Medulla oblongata (tissue), 1 donor: Measurements from ENCODE around the gene PRPF4.
"Not testable (repeated sequence)": the region's sequence is repeated elsewhere in the genome, so short reads cannot be mapped to it uniquely, and the experiment has no call there.

Experiments used
- DNase-seq: peaks from one replicate; pipeline ENCODE4 v3.0.0-alpha.2; 2015; ENCODE audit errors: extremely low spot score

PRPF4 gene

GRCh38 chr9:113267911-113268566, 7.4 kb upstream of the PRPF4 start:
- DNase-seq = no peak

- DNase-seq = no peak
Observed at GRCh38 chr9:113269355-113269754, 6.1 kb upstream of the PRPF4 start.

GRCh38 chr9:113269871-113270270, 5.6 kb upstream of the PRPF4 start:
- DNase-seq = no peak

GRCh38 chr9:113274474-113275156, 843 bp upstream of the PRPF4 start:
- DNase-seq = peak; percentile 84

- DNase-seq = no peak
Observed at GRCh38 chr9:113278840-113279239, 3.4 kb downstream of the PRPF4 start.

GRCh38 chr9:113281356-113281755, 5.9 kb downstream of the PRPF4 start:
- DNase-seq = no peak

- DNase-seq = no peak
Observed at GRCh38 chr9:113289091-113289490, 13.6 kb downstream of the PRPF4 start.

GRCh38 chr9:113290052-113290607, 14.7 kb downstream of the PRPF4 start:
- no peak for DNase-seq

- DNase-seq = no peak
Observed at GRCh38 chr9:113293285-113293878, 17.9 kb downstream of the PRPF4 start.

- DNase-seq = not testable (repeated sequence)
Observed at GRCh38 chr9:113296247-113296646, 20.8 kb downstream of the PRPF4 start.

- DNase-seq = no peak
Observed at GRCh38 chr9:113296796-113297558, 21.5 kb downstream of the PRPF4 start.

- DNase-seq = no peak
Observed at GRCh38 chr9:113298311-113298710, 22.9 kb downstream of the PRPF4 start.

- DNase-seq = no peak
Observed at GRCh38 chr9:113298924-113299770, 23.7 kb downstream of the PRPF4 start.

GRCh38 chr9:113299800-113300292, 24.4 kb downstream of the PRPF4 start:
- DNase-seq = peak; percentile 61

GRCh38 chr9:113301548-113301947, 26.1 kb downstream of the PRPF4 start:
- no peak for DNase-seq

GRCh38 chr9:113302792-113303418, 27.4 kb downstream of the PRPF4 start, which contains the start of gene RNF183:
RNF183 (minus strand) TSS chr9:113303376; CDS start chr9:113298184, 5,192 bp downstream.
- no peak for DNase-seq

- no peak for DNase-seq
Observed at GRCh38 chr9:113306566-113306965, 31.1 kb downstream of the PRPF4 start.

GRCh38 chr9:113307396-113307975, 32.0 kb downstream of the PRPF4 start:
- no peak for DNase-seq

GRCh38 chr9:113309204-113309813, 33.9 kb downstream of the PRPF4 start:
- peak; percentile 66 for DNase-seq
